WTC11 (cell line): ENCODE results near the gene POU4F1.
A peak's percentile ranks its signal among the peaks of the same experiment; 100 is the strongest.

Source experiments
- CREB1 ChIP-seq: sonication (generic); formaldehyde crosslinking; IDR thresholded peaks from 2 replicates; pipeline ENCODE4 v1.8.0; 2023; ENCODE audit warnings: mild to moderate bottlenecking, missing genetic modification reagents
- CTCF ChIP-seq: fragments of 200-600 bp; IDR thresholded peaks from 2 replicates; pipeline ENCODE4 v1.8.0; 2022; ENCODE audit warnings: antibody characterized with exemption
- E2F4 ChIP-seq: sonication (generic); formaldehyde crosslinking; IDR thresholded peaks from 2 replicates; pipeline ENCODE4 v1.8.1; 2022; ENCODE audit warnings: low read depth, mild to moderate bottlenecking, moderate library complexity, missing genetic modification reagents, borderline replicate concordance
- ERG ChIP-seq: fragments of 250-450 bp; sonication (Bioruptor Pico); IDR thresholded peaks from 2 replicates; pipeline ENCODE4 v1.8.0; 2021; ENCODE audit warnings: mild to moderate bottlenecking
- FOXJ3 ChIP-seq: sonication (generic); formaldehyde crosslinking; IDR thresholded peaks from 2 replicates; pipeline ENCODE4 v1.9.0; 2021; ENCODE audit warnings: missing genetic modification reagents, mild to moderate bottlenecking, borderline replicate concordance
- JAZF1 ChIP-seq: fragments of 250-450 bp; sonication (Bioruptor Pico); IDR thresholded peaks from 2 replicates; pipeline ENCODE4 v1.9.0; 2021; ENCODE audit warnings: moderate library complexity, mild to moderate bottlenecking, inconsistent platforms
- KAT7 ChIP-seq: sonication (generic); formaldehyde crosslinking; IDR thresholded peaks from 2 replicates; pipeline ENCODE4 v1.8.1; 2023; ENCODE audit warnings: missing genetic modification reagents, mild to moderate bottlenecking, borderline replicate concordance
- NFE2L1 ChIP-seq: sonication (generic); formaldehyde crosslinking; IDR thresholded peaks from 2 replicates; pipeline ENCODE4 v1.8.1; 2023; ENCODE audit warnings: missing genetic modification reagents
- SMAD4 ChIP-seq: sonication (generic); formaldehyde crosslinking; IDR thresholded peaks from 2 replicates; pipeline ENCODE4 v1.8.0; 2022; ENCODE audit warnings: mild to moderate bottlenecking, missing genetic modification reagents
- SP1 ChIP-seq: sonication (generic); formaldehyde crosslinking; conservative IDR thresholded peaks from 2 replicates; pipeline ENCODE4 v1.8.1; 2022; ENCODE audit warnings: missing genetic modification reagents
- TCF7 ChIP-seq: sonication (generic); formaldehyde crosslinking; IDR thresholded peaks from 2 replicates; pipeline ENCODE4 v1.8.0; 2022; ENCODE audit warnings: mild to moderate bottlenecking, low read depth, missing genetic modification reagents, moderate library complexity
- USF2 ChIP-seq: sonication (generic); formaldehyde crosslinking; IDR thresholded peaks from 2 replicates; pipeline ENCODE4 v1.8.1; 2023; ENCODE audit warnings: mild to moderate bottlenecking, missing genetic modification reagents, moderate library complexity
- ZBTB21 ChIP-seq: sonication (generic); formaldehyde crosslinking; IDR thresholded peaks from 2 replicates; pipeline ENCODE4 v1.8.1; 2023; ENCODE audit warnings: mild to moderate bottlenecking, missing genetic modification reagents, borderline replicate concordance
- ZNF396 ChIP-seq: fragments of 250-450 bp; sonication (Bioruptor Pico); IDR thresholded peaks from 2 replicates; pipeline ENCODE4 v1.8.0; 2021; ENCODE audit warnings: mild to moderate bottlenecking, moderate library complexity, borderline replicate concordance

- TF ChIP-seq KAT7 (CRISPR knock-in tag) (no peak), ERG (CRISPR knock-in tag) (no peak), CTCF (no peak), FOXJ3 (CRISPR knock-in tag) (no peak), SMAD4 (CRISPR knock-in tag) (no peak), JAZF1 (CRISPR knock-in tag) (no peak), TCF7 (CRISPR knock-in tag) (no peak), ZBTB21 (no peak), ZNF396 (no peak; the same call in 1 of the 2 replicates), NFE2L1 (CRISPR knock-in tag) (0 out of 2 replicates have a peak, but pooled peaks have one; percentile 42), SP1 (CRISPR knock-in tag) (no peak), USF2 (CRISPR knock-in tag) (no peak), E2F4 (CRISPR knock-in tag) (no peak), CREB1 (no peak)
Measured at GRCh38 chr13:78589206-78589605, 14.1 kb downstream of the POU4F1 start.
